DMS 273 treated with DMSO at 0.1 percent for 48 hours (cell line): Measurements from ENCODE around the gene TTR.

Source experiments
- DNase-seq: peaks from one replicate; lab custom pipeline; 2025; lab: John Stamatoyannopoulos, UW

TTR gene

DNA sequence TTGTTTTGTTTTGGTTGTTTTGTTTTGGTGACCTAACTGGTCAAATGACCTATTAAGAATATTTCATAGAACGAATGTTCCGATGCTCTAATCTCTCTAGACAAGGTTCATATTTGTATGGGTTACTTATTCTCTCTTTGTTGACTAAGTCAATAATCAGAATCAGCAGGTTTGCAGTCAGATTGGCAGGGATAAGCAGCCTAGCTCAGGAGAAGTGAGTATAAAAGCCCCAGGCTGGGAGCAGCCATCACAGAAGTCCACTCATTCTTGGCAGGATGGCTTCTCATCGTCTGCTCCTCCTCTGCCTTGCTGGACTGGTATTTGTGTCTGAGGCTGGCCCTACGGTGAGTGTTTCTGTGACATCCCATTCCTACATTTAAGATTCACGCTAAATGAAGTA, at the start of gene TTR:
Gene TTR, plus strand, starts transcription at position 250 of the 400 bp plus-strand sequence. Its CDS starts 26 bp downstream, at position 276.
- no peak for DNase-seq

DNA sequence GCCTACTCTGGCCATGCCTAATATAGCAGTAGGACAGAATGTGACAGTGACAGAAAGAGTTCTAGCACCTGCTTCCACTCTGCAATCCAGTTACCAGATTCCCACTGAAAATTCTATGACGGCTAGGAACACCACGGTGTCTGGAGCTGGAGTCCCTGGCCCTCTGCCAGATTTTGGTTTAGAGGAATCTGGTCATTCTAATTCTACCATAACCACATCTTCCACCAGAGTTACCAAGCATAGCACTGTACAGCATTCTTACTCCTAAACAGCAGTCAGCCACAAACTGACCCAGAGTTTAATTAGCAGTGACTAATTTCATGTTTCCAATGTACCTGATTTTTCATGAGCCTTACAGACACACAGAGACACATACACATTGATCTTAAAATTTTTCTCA, 45.2 kb upstream of the TTR start:
- no peak for DNase-seq

DNA sequence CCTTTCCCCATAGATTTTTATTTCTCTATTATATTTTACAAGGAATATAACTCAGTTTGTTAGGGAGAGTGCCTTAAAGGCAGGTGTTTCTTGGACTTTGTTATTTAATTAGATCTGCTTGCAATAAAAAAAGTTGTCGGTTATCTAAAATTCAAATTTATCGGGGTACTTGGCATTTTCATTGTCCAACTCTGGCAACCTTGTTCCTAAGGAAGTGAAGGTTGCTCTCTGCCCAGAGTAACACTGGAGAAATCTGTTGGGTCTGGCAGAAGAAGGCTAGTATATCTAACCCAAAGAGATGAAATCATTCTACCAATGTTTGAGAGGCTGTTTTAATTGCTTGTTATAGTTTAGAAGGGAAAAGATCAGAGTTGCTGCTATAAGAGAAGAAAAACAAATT, 42.8 kb upstream of the TTR start:
- no peak for DNase-seq

DNA sequence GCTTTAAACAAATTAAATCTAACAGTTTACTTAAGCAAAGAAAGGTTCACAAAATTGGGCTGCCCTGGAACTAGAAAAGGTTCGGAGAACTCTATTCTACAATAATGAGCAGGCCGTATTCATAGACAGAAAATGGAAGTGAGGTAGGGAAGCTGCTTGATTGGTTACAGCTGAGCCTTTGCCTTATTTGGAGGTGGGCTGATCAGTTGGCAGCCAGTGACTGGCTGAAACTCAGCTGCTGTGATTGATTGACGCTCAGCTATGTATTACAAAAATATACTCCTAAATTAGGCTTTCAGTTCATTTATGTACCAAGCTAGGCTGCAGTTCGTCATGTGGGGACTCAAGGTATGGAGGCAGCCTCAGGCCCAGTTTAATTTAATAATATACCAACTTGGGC, 42.3 kb upstream of the TTR start:
- DNase-seq = no peak

DNA sequence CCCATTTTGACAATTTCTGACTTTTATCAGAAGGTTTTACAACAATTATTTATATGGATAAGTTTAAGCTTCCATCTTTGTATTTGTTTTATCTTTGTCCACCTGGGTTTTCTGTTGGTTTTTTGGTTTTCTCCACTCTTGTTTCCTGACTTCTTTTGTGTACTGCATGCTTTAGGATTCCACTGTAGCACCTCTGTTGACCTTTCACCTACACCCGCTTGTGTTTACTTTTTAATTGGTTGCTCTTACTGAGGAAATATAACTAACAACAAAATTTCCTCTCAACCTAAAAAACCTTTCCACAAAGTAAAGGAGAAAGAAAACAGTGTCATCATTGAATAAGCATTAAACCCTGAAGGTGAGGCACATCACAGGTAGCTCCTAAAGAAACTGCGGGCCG, 39.8 kb upstream of the TTR start:
- no peak for DNase-seq

DNA sequence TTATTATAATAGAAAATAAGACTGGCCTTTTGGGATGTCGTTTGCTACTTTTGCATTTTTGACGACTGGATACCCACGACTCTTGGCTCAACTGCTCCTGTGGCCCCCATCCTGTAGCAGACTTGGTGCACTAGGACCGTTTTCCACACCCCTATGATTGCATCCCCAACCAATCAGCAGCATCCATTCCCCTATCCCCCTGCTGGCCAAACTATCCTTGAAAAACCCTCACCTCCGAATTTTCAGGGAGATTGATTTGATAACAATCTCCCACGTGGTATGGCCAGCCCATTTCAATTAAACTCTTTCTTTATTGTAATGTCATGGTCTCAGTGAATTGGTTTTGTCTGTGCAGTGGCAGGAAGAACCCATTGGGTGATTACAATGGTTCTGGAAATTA, 37.9 kb upstream of the TTR start:
- no peak for DNase-seq

DNA sequence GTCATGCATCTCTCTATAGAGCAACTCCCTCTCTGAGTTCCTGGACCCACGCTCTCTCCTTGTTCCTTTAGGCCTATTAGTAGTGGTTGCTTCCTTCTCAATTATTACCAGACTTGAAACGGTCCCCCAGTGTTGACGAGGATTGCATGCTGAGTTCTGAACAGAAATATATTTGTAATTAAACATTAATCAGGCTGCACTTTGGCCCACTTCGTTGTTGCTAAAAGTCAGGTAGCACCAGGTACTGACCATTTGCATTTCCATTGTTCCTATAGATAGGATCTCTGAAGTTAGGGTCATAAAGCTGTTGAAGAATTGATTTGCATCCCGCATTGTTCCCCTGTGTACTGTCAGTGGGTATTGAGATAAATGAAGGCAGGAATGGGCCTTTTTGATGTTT, 36.9 kb upstream of the TTR start:
- no peak for DNase-seq

DNA sequence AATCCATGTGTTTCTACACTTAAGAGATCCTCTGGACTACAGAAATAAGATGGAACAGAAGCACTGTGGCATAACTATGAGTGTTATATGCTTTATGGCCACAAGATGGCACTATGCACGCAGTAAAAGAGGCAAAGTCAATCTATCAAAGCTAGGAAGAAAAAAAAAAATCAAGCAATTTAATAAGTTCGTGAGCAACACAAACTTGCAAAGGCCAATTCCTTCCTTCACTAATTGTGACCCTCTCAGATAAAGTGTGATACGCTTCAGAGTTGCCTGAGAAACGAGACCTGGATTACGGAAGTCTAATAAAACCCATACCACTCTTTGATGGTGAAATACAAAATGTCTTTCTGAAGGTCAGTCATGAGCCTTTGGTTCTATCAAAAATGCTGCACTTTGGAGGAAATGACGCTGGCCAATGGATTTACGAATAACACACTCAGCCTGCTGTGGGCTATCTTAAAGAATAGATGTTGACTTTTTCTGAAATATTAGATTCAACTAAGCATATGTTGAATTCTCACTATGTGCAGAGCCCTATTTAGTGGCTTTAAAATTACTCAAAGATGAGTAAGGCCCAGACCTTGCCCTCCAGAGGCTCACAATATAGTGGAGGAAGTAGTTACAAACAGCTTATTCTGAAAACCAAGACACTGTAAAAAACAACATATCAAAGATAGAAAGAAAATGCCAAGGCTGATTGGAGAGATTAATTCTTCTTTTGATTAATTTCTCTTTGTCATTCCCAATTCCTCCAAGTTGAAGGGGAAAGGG, 35.5 kb upstream of the TTR start:
- peak; percentile 22 for DNase-seq

DNA sequence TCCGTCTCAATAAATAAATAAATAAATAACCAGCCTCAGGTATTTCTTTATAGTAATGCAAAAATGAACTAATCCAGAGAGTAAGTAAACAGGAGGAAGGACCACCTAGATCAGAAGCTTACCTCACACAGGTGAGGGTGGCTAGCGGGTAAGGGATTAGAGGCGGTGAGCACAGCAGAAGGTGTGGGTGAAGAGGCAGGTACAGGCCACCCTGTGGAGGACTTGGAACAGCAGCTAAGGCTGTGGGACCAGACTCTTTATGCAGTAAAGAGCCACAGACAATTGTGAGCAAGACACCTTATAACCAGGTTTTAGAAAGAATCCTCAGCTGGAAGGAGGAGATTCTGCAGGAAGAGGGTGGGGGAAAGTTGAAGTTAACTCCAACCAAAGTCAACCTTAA, 34.2 kb upstream of the TTR start:
- no peak for DNase-seq

DNA sequence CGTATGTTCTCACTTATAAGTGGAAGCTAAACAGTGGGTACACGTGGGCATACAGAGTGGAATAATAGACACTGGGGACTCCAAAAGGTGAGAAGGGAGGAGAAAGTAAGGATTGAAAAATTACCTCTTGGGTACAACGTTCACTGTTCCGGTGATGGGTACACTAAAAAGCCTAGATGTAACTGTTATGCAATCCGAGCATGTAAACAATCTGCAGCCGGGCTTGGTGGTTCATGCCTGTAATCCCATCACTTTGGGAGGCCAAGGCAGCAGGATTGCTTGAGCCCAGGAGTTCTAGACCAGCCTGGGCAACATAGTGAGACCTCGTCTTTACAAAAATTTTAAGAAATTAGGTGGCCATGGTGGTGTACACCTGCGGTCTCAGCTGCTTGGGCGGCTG, 33.1 kb upstream of the TTR start:
- DNase-seq = no peak

DNA sequence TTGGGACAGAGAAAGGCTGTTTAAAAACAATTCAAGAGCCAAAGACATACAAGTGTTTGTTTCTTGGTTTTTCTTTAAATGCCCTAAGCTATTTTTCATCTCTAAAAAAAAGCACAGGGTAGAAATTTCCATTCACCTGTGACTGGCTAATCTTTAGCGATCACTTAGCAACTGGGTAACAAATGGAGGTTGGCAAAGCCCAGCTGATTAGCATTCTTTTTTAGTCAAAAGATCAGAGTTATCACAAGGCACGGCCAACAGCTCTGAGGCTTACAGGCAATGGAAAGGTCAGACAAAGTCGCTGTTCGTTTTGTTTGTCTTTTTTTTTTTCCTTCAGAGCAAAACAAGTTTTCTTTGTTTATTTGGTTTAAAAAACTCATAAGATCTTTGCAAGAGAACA, 29.0 kb upstream of the TTR start:
- DNase-seq = no peak

DNA sequence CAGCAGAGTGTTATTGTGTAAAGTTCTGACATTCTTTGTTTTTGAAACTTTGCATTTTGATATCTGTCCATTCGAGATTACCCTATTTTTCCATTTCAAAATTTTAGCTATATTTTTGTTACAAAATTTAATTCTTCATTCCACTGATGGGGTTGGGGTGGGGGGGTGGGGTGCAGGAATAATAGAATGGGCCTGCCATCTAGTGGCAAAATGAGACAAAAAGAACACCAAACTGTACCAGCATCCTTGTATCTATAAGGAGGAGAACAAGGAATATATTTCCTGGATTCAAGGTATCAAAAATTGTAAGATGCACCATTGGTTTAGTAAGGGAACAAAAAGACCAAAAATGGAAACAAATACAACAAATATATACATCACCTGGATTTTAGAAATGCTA, 27.9 kb upstream of the TTR start:
- no peak for DNase-seq

DNA sequence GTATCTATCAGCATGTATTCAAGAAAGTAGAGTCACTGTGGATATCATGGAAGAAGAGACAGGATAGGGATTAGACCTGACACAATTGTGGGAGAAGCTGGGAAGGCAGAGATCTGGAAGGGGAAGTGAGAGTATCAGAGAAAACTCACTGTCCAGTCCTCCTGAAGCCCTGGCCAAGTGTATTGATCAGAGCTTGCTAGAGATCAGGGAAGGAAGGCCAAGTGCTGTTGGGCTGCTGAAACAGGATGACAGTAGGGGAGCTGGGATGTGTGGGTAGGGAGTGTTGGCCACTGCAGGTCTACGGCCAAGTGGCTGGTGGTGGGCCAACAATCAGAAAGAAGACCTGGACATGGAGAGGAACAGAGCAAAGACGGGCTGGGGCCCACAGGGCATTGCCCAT, 26.3 kb upstream of the TTR start:
- DNase-seq = no peak

DNA sequence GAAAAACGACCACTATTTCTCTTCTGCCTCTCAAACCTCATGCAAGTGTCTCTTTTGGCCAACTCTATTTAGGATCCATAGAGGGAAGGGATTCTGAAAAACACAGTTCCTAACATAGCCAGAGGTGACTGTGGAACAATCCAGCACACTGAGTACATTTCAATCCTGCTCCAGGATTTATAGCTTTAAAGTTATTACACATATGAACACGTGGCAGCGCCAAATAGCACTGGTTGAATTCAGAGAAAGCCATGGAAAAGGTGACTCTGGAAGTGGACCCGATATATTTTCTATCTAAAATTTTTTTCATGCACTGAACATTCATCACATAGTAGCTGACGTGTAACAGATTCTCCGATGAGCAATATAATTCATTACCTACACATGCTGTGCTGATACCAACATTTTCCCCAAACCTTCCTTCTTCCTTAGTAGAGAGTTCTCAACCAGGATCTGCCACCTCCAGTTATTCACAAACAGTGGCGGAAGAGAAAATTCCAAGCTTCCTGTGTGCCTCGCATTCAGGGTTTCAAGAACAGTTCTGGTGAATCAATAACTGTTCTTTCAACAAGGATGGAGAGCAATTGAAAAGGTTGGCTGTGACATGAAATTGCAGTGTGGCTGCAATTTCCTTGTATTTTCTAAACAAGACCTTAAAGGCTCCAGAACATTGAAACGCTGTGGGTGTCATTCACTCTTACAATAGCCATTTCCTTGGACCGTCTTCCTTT, 25.7 kb upstream of the TTR start:
- no peak for DNase-seq

DNA sequence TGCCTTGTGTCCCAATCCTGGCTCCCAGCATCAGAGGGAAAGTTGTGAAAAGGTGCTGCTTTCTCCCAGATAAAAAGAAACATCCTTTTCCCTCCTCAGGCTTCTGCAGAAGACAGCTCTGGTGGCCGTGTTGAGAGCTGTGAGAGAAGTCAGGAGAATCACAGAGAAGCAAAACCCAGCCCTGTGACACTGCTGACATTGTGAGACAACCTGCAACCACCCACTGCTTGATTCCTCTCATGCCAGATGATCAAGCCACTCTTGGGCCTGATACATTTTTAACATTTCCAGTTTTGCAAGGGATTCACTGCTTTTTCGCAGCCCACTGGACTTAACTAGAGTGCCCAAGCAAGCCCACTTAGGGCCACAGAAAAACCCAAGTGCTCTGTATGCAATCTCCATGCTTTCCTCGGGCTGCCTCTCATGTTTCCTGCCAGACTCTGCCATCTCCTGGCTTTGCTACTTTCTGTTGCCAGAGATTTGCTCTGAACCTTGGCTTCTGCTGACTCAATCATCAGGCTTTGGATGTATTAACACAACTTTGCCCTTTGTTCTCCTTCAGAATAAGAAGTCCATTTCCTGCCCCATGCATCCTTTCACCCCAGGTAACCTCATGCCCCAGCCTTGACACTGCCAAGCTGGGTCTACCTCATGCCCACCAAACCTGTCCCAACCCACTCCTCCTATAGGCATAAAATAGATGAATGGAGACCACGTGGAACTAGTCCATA, 24.9 kb upstream of the TTR start:
- DNase-seq = no peak

DNA sequence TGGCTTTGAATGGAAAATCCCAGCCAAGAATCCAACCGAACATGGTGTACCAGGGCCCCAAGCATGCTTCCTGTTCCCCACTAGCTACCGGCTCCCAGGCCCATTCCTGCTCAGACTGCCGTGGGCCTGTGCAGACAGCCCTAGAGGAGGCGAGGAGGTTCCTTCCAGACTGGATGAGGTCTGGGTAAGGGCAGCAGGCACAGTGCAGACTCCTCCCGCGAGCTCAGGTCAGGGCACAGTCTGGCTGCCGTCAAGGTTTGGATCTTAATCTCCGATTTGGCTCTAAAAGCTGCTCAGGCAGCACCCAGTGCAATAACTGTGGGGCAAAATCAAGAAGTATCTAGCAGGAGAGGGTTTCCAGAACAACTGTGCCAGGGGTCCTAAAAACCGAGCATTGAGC, 19.3 kb upstream of the TTR start:
- DNase-seq = no peak

DNA sequence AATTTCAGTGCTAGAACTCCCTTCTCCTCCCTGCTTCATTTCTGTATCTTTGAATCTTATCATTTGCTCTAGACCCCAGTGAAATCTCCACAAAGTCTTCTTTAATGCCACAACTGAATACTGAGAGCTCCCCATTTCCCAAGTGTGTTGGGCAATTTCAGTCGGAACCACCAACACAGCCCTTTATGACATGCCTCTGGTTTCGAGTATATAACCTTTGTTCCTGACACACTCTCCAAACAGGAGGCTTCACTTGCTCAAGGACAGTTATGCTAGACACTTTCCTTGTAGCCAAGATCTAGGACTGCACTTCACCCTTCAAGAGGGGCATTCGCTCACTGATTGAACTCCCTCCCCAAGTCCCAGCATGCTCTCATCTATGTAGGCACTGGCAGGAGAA, 18.6 kb upstream of the TTR start:
- DNase-seq = no peak

DNA sequence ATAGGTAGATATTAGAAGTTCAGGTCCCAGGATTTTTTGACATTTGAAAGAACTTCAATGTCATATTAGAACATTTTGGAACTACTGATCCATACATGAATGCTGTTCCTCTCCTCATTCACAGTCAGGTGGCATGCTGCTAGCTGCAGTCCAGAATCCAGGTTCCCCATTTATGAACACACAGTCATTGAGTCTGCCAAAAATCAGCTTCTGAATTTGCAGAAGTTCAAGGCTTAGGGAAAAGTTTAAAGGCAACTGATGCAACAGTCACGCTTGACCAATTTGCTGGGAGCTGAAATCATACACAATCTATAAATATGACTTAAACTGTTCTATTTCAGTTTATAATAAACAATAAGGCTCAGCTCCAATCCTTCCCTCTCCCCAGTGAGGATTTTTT, 17.3 kb upstream of the TTR start:
- no peak for DNase-seq

DNA sequence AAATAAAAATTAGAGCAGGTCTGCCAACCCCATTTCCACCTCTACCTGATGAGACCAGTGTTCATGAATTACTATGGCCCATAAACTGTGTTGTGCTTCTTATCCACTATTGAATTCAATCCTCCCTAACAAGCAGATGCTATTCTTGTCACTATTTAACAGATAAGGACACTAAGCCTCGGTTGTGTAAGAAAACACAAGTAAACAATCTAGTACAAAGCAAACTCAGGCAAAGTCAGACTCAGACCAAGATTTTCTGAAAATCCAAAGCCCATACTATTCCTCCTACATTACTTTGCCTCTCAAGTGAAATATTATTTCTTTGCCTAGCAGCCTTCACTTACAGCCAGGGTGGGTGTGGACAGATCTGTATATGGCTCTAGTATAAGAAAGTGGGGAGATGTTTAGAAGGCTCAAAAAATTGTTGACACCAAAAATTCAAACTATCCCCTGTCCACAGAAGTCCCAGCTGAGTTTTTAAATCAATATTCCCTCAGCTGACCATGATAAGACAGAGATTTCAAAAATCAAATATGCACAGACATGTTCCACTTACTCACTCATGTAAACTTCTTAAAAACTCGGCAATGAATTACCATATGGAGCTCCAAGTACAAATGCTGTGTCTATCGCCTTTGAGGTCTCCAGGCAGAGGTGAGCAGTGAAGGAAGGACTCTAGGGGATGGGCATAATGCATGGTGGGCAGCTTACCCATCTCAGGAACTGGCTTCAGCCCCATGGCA, 16.0 kb upstream of the TTR start:
- DNase-seq = no peak

DNA sequence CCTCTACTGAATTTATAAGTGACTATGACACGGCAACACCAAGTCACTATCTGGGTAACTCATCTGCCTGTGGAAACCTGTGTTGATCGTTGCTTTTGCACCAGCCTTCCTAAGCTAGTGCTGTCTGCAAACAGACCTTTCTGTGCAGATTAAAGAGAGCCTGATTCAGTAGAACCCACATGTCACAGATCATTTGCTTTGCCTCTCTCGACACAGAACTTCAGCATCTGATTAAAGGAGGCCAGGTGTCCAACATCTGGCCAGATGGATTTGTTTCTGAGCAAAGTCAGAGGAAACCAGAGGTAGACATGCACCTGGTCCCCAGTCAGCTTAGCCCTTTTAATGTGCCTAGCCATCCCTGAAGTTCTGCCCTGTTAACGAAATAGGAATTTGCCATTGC, 15.0 kb upstream of the TTR start:
- no peak for DNase-seq

DNA sequence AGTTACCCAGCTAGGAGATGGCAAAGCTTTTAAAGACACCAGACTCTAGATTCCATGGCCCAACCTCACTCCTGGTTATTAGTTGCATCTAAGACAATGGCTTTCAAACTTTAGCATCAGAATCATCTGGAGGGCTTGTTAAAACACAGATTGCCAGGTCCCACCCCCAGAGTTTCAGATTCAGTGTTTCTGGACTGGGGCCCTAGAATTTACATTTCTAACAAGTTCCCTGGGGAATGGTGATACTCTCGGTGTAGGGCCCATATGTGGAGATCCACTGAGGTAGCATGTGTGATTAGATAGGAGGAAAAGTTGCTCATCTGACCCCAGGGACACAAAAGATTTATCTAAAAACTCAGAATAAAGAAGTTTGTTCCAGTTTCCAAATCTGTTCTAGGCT, 14.5 kb upstream of the TTR start:
- no peak for DNase-seq

DNA sequence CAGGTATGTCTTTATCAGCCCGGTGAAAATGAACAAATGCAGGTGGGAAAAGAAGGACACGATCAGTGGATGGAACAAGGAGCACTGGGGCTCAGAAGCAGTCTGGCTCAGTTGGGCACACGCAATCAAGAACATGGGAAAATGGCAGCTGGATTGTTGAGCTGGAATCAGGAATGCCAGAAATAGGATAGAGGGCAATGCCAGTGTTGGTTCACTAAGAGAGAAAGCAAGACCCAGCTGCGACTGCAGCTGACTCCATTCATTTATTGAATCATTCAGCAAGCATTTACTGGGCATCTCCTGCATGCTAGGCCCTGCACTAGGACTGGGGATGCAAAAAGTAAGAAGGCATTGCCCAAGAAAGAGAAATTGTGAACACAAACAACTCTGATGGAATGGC, 13.6 kb upstream of the TTR start:
- no peak for DNase-seq
